Lower leg skin (tissue), 3 donors: ENCODE measurements around the gene DSC1.
"Not testable (repeated sequence)": the region's sequence is repeated elsewhere in the genome, so short reads cannot be mapped to it uniquely, and the experiment has no call there.

Source experiments
- POLR2A ChIP-seq, 2 donors: fragments of 450-650 bp; IDR thresholded peaks; one replicate each; pipeline ENCODE4 v1.6.1; 2016 to 2017; ENCODE audit warnings: antibody characterized with exemption in 2 of 2, mild to moderate bottlenecking in 1 of 2, moderate library complexity in 1 of 2
- TF ChIP-seq, protein P1 (sequence below), 3 donors: fragments of 450-650 bp; IDR thresholded peaks; one replicate each; pipeline ENCODE4 v1.5.1; 2016; ENCODE audit warnings: antibody characterized with exemption in 3 of 3, mild to moderate bottlenecking in 3 of 3, moderate library complexity in 2 of 3

DNA sequence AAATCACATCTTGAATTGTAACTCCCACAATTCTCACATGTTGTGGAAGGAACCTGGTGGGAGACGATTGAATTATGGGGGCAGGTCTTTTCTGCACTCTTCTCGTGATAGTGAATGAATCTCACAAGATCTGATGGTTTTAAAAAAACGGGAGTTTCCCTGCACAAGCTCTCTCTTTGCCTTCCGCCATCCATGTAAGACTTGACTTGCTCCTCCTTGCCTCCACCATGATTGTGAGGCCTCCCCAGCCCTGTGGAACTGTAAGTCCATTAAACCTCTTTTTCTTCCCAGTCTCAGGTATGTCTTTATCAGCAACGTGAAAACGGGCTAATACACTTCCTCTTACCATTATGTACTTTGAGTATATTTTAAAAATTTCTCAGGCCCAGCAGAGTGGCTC, 14.7 kb upstream of the DSC1 start:
- TF ChIP-seq, protein P1, sequence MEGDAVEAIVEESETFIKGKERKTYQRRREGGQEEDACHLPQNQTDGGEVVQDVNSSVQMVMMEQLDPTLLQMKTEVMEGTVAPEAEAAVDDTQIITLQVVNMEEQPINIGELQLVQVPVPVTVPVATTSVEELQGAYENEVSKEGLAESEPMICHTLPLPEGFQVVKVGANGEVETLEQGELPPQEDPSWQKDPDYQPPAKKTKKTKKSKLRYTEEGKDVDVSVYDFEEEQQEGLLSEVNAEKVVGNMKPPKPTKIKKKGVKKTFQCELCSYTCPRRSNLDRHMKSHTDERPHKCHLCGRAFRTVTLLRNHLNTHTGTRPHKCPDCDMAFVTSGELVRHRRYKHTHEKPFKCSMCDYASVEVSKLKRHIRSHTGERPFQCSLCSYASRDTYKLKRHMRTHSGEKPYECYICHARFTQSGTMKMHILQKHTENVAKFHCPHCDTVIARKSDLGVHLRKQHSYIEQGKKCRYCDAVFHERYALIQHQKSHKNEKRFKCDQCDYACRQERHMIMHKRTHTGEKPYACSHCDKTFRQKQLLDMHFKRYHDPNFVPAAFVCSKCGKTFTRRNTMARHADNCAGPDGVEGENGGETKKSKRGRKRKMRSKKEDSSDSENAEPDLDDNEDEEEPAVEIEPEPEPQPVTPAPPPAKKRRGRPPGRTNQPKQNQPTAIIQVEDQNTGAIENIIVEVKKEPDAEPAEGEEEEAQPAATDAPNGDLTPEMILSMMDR (IDR thresholded peaks at IDR 0.05), result not testable (repeated sequence)
- TF ChIP-seq POLR2A (IDR thresholded peaks at IDR 0.05), result not testable (repeated sequence)
